Right lobe of liver (tissue), 6 donors: Measurements from ENCODE around the gene FBXL17. TPM values are rescaled to one million over a fixed set of nuclear protein-coding genes. Genes with fewer than 3 reads are reported as not detected.
"Not testable (repeated sequence)": the region's sequence is repeated elsewhere in the genome, so short reads cannot be mapped to it uniquely, and the experiment has no call there.

Source experiments
- ATAC-seq, 4 donors: fragments of 200-7000 bp; cut with Tn5 transposase; one replicate each; pipeline ENCODE4 v1.9.1; 2020; ENCODE audit warnings: mild to moderate bottlenecking in 4 of 4, moderate library complexity in 4 of 4
- DNase-seq, 3 donors: peaks; one replicate each; pipeline ENCODE4 v3.0.0-alpha.2; 2020
- H3K27ac ChIP-seq, 3 donors: fragments of 200-600 bp; one replicate each; pipeline ENCODE4 v1.8.0; 2022
- H3K27me3 ChIP-seq, 2 donors: fragments of 200-600 bp; one replicate each; pipeline ENCODE4 v1.8.0; 2022
- H3K36me3 ChIP-seq, 4 donors: fragments of 200-600 bp; sonication (generic) in 1 of 4; one replicate each; pipeline versions ENCODE4 v1.5.1 to v1.8.0; 2017 to 2022; ENCODE audit warnings: control low read depth in 1 of 4
- H3K4me1 ChIP-seq, 4 donors: fragments of 200-600 bp; sonication (generic) in 1 of 4; one replicate each; pipeline versions ENCODE4 v1.5.1 to v1.8.0; 2017 to 2022; ENCODE audit warnings: control low read depth in 1 of 4
- H3K4me3 ChIP-seq, 3 donors: fragments of 200-600 bp; one replicate each; pipeline ENCODE4 v1.8.0; 2022
- H3K9me3 ChIP-seq, 4 donors: fragments of 200-600 bp; sonication (generic) in 1 of 4; one replicate each; pipeline versions ENCODE4 v1.5.1 to v1.8.0; 2017 to 2022; ENCODE audit warnings: control low read depth in 1 of 4
- CTCF ChIP-seq, 4 donors: fragments of 200-600 bp in 3 of 4; fragments of 450-650 bp in 1 of 4; IDR thresholded peaks; one replicate each; pipeline versions ENCODE4 v1.5.1 to v1.8.0; 2016 to 2022; ENCODE audit warnings: antibody characterized with exemption in 4 of 4, mild to moderate bottlenecking in 2 of 4
- POLR2A ChIP-seq: fragments of 450-650 bp; IDR thresholded peaks from one replicate; pipeline ENCODE4 v1.6.1; 2017; ENCODE audit warnings: antibody characterized with exemption, mild to moderate bottlenecking
- WGBS: methylation state at CpG from one replicate; pipeline ENCODE4 v1.1.6; 2018; ENCODE audit warnings: low coverage, low lambda C conversion rate; ENCODE audit not compliant: insufficient coverage; ENCODE audit errors: missing lambda C conversion rate; 5-methylcytosine and 5-hydroxymethylcytosine counted together
- intact Hi-C, 2 donors: fragments of 100-400 bp; cut with DNase I; formaldehyde crosslinking; loops; one replicate each; pipeline versions ENCODE4 v1.11.2 to v1.14.1; 2022
- total RNA-seq, 6 experiments: library from RNA; depleted of rRNA in 2 of 6; stranded (reverse); fragments of >200 nt in 2 of 6; fragmentation: NEBNext Ultra II Directional in 3 of 6; extraction: Animal tissue kit (Norgen Biotek cat#: 25700) in 3 of 6; gene quantifications; one replicate each; pipeline versions ENCODE4 v1.1.0 to v1.2.4, GENCODE V29; 2016 to 2023
- donor health status: DM: no; HTN: yes; CAD: no.
- donor health status: DM: no; HTN: no; CAD: no.
- donor health status: DM: no; HTN: no; CAD: no.
- donor health status: DM: no; HTN: yes; CAD: no.
- donor health status: DM: no; HTN: yes; CAD: no.

The FBXL17 gene
- total RNA-seq, 6 experiments from 2014 or later: 7.7 to 10.6 (median 9.1) TPM

- ATAC-seq: no peak
- intact Hi-C loops: no loop called here
- no peak for DNase-seq
- Histone ChIP-seq H3K27me3 (no peaks in the 10 kb centered on the region), H3K27ac (no peak overlapping the region), H3K4me3 (no peak overlapping the region), H3K4me1 (no peaks in the 10 kb centered on the region), H3K36me3 (no peaks in the 10 kb centered on the region), H3K9me3 (no peaks in the 10 kb centered on the region)
- TF ChIP-seq CTCF (IDR thresholded peaks at IDR 0.05) (no peak), POLR2A (no peak)
- 58% methylated on average over 2 of the region's 6 CpGs for WGBS
Observed at GRCh38 chr5:108398964-108399363, 17.1 kb upstream of the FBXL17 start.

DNA sequence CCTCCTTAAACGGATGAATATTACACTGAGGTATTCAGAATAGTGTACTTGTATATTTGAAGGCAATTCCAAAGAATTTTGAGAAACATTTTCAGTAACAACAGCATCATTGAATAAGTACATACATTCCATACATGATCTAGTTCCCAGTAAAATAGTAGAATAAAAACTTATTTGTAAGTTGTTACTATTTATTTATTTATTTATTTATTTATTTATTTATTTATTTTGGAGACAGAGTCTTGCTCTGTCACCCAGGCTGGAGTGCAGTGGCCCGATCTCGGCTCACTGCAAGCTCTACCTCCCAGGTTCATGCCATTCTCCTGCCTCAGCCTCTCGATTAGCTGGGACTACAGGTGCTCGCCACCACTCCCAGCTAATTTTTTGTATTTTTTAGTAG is 14.9 kb upstream of the FBXL17 start:
- H3K27me3 ChIP-seq, intact Hi-C loops, DNase-seq, H3K4me3 ChIP-seq, H3K27ac ChIP-seq, H3K4me1 ChIP-seq, H3K9me3 ChIP-seq, H3K36me3 ChIP-seq, ATAC-seq: not testable (repeated sequence)
- WGBS: 80% methylated on average over 5 of the region's 5 CpGs

DNA sequence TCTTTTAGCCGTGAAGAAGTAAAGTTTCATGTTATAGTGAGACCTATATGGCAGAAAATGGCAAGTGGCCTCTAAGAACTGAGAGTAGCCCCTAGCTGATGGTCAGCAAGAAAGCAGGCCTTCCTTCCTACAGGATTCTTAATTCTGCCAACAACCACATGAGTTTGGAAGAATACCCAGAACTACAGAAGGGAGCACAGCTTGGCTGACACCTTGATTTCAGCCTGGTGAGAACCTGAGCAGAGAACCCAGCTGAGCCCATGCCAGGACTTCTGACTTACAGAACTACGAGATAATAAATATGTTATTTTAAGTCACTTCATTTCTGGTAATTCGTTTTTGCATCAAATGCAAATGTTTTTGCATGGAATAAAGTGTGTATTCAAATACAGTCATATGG is 5.9 kb upstream of the FBXL17 start:
- DNase-seq: no peak
- intact Hi-C loops: no loop called here
- Histone ChIP-seq H3K27ac (no peak overlapping the region), H3K36me3 (no peaks in the 10 kb centered on the region), H3K4me1 (peaks cover 0 to 5% (median 0%) of the 10 kb centered on the region in 4 donors), H3K27me3 (no peaks in the 10 kb centered on the region), H3K9me3 (no peaks in the 10 kb centered on the region), H3K4me3 (no peak overlapping the region)
- 68% methylated on average over 3 of the region's 3 CpGs for WGBS
- ATAC-seq: no peak
- TF ChIP-seq CTCF (IDR thresholded peaks at IDR 0.05) (no peak), POLR2A (no peak)

GRCh38 chr5:108386345-108387061 is 4.6 kb upstream of the FBXL17 start:
- peaks cover 0 to 7% (median 0%) of the 10 kb centered on the region in 4 donors for H3K4me1 ChIP-seq
- TF ChIP-seq CTCF (IDR thresholded peaks at IDR 0.05) (no peak), POLR2A (no peak)
- H3K27ac ChIP-seq: no peak overlapping the region
- DNase-seq (no peak), ATAC-seq (no peak)
- no peaks in the 10 kb centered on the region for H3K27me3 ChIP-seq
- intact Hi-C loops: no loop called here
- no peaks in the 10 kb centered on the region for H3K9me3 ChIP-seq
- no peak overlapping the region for H3K4me3 ChIP-seq
- H3K36me3 ChIP-seq: no peaks in the 10 kb centered on the region
- 88% methylated on average over 3 of the region's 3 CpGs for WGBS

DNA sequence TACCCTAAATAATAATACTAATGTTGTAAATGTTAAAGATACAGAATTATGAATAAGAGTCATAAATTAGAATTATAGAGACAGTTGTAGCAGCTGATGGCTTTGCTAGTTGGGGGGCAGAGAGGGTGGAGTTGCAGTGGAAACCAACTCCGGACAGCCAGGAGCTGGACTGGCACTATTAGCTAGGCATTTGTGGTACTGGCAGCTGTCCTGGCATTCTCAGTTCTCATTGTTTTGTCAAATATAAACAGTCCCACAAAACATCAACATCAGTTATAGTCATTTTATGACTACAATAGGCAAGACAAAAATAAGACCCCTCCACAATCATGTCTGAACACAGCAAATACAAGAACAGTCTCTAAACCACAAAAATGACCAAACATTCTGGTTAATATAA is 2.8 kb upstream of the FBXL17 start:
- no peak overlapping the region for H3K4me3 ChIP-seq
- H3K27me3 ChIP-seq: no peaks in the 10 kb centered on the region
- TF ChIP-seq POLR2A: no peak
- TF ChIP-seq CTCF (IDR thresholded peaks at IDR 0.05): no peak
- 100% methylated on average over 1 of the region's 1 CpG for WGBS
- no peak for ATAC-seq
- peaks cover 0 to 13% (median under 1%) of the 10 kb centered on the region in 4 donors for H3K4me1 ChIP-seq
- intact Hi-C loops: no loop called here
- H3K9me3 ChIP-seq: no peaks in the 10 kb centered on the region
- H3K36me3 ChIP-seq: no peaks in the 10 kb centered on the region
- H3K27ac ChIP-seq: no peak overlapping the region
- DNase-seq: no peak
